Glomerular visceral epithelial cell (primary cell): ENCODE results near the gene UGT1A4.
"Not testable (repeated sequence)": the region's sequence is repeated elsewhere in the genome, so short reads cannot be mapped to it uniquely, and the experiment has no call there.

Experiments
- DNase-seq: peaks from one replicate; pipeline ENCODE4 v3.0.0-alpha.2; 2016; ENCODE audit errors: extremely low spot score

UGT1A4 gene

DNA sequence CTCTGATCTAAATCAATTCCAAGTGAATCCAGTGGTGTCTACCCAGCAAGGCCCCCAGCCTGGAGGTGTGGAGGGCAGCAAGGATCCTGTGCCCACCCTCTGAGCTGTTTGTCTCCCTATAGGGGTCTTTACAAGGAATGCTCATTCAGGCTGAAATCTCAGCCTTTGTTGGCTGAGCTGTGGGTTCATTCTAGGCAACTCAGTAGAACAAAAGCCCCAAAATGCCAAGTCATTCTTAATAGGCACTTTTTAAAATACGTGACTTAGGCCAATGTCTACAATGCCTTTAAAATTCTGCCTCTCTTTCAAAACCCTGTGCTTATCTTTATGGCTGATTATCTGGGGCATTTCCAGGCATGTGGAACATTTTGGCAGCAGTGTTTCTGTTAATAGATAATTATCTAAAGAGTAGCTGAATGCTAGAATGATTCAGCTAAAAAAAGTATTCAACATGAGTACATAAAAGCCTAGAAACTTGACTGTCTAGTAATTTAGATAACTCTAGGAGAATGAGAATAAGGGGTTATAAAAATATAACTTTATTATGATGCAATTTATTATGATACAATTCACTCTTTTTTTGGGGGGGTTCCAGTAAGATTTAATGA lies 18.4 kb upstream of the UGT1A4 start:
- DNase-seq = peak; percentile 86

DNA sequence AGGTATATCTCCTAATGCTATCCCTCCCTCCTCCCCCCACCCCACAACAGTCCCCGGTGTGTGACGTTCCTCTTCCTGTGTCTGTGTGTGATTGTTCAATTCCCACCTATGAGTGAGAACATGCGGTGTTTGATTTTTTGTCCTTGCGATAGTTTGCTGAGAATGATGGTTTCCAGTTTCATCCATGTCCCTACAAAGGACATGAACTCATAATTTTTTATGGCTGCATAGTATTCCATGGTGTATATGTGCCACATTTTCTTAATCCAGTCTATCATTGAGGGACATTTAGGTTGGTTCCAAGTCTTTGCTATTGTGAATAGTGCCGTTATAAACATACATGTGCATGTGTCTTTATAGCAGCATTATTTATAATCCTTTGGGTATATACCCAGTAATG lies 17.7 kb upstream of the UGT1A4 start:
- not testable (repeated sequence) for DNase-seq

DNA sequence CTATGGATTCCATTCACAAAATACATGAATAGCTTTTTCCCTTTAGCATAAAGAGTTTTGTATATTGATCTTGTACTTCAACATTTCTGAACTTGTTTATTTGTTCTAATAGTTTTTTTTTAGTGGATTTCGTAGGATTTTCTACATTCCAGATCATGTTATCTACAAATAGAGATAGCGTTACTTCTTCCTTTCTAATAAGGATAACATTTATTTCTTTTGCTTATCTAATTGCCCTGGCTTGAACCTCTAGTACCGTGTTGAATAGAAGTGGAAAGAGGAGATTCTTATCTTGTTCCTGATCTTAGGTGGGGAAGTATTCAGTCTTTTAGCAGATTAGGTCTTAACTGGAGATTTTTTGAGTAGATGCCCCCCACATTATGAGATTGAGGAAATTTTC lies 16.3 kb upstream of the UGT1A4 start:
- DNase-seq = no peak

DNA sequence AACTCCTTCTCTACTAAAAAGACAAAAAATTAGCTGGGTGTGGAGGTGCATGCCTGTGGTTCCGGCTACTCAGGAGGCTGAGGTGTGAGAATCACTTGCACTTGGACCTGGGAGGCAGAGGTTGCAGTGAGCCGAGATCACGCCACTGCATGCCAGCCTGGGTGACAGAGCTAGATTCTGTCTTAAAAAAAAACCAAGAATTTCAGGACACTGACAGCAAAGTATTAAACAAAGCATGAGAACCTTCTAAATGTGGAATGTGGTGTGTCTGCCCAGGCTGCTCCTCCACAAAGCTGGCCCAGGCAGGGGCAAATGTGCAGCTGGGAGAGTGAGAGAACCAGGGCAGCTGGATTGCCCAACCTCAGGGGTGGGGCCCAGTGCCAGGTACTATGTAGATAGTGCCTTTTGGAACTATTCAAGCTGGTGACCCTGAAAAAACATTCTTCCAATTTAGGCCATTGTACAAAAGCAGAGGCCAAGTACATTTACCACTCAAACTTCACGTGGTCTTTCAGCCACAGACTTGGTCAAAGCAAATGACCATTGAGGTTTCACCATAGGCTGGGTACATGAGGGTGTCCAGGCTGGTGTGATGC lies 12.5 kb upstream of the UGT1A4 start:
- DNase-seq = peak; percentile 82

DNA sequence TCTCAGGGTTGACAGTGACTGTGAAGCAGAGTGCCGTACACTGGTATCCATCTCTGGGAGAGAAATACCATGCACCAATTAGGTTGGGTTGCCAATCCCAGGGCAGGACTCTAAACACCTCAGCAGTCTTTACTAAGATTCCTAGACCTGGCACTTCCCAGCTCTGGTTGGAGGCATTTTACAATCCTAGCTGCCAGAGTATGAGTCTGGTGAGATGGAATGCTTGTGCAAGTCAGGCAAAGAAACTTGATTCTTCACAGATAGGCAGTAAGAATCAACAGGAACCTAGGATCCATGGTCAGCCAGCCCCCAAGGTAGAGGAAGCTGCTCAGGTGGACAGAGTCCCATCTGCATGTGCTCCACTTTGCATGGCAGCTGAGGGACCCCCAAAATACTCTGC lies 11.8 kb upstream of the UGT1A4 start:
- DNase-seq = peak; percentile 69

DNA sequence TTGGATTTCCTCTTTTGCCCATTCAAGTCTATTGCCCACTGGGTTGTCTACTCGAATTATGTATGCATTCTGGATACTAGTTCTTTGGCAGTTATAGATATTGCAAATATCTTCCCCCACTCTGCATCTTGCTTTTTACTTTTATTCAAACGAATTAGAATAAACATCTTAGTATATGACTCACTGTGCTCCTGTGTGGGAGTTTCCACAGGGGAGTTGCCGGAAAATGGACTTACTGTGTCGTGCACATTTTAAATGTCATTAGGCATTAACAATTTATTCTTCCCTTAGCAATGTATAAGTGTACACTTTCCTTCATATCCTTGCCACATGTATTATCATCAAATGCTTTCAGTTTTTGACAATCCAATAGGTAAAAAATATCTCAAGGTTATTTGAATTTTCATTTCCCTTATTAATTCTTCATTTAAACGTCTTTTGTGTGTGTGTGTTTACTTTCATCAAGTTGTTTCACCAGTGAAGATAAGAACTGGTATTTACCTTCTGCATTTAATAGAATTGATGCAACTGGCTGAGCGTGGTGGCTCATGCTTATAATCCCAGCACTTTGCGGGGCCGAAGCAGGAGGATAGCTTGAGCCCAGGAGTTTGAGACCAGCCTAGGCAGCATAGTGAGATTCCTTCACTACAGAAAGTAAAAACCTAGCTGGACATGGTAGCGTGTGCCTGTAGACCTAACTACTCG lies 10.4 kb upstream of the UGT1A4 start:
- peak; percentile 45 for DNase-seq

DNA sequence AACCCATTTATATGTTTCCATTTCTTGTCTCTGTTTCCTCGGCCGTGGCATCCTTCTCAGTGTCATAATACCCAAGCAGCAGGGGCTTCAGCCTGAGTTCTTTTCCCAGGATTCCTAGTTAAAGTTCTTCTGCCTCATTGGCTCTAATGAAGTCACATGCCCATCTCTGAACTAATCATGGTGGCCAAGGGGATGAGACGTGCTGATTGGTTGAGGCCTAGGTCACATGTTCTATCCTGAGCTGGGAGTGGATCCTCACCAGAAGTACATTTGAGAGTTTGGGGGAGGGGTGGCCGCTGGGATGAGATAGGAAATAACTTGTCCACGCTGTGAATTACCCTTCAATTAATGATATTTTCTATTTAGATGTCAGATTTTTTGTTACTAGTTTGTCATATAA lies 9.6 kb upstream of the UGT1A4 start:
- DNase-seq = no peak

DNA sequence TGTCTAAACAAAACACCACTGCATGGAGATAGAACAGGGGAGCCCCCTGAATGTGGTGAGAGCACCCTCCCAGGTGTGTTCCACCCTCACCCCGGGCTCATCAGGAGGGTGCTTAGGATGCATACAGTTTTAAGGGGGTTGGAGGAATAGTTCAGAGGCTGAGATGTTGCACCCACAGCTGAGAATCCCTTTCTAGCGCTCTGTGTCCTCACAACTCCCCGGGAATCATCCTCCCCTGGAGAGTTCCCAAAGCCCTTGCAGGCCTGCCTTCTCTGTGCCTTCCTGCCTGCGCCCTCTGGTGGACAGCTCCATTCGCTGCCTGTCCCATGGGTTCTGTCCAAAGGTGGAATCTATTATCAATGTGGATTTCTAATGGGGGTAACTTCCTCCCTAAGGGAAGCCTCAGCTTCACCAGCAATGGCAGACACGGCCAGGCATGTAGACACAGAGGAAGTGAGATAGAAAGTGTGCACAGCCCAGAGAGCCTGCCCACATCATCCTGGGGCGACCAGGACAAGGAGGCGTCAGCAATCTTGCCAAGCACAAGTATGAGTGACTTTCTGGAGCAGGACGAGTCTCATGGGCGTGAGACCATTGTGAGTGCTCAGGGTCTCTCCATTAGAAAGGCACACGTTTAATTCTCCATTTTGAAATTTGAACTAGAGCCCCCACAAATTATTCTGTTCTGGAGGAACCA lies 7.1 kb upstream of the UGT1A4 start:
- peak; percentile 88 for DNase-seq

DNA sequence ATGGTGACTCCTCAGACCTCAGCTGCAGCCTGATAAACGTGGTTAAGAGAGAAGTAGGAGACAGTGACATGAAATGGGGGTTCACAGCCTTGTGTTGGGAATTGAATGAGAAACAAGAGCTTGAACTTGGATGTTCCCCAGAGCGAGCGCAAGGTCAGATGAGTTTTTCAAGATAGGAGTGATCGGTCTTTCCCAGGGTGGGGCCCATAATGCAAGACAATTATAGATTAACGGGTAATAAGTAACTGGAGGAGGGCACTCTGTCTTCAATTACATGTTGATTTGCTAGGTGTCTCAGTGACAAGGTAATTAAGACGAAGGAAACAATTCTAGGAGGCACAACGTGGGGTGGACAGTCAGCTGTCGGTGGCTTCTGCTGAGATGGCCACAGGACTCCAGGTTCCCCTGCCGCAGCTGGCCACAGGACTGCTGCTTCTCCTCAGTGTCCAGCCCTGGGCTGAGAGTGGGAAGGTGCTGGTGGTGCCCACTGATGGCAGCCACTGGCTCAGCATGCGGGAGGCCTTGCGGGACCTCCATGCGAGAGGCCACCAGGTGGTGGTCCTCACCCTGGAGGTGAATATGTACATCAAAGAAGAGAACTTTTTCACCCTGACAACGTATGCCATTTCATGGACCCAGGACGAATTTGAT lies 5.8 kb upstream of the UGT1A4 start, which contains the start of gene UGT1A5:
Gene UGT1A5, plus strand, starts transcription at position 297 of the 651 bp plus-strand sequence. Its CDS starts 85 bp downstream, at position 382.
- DNase-seq = no peak

DNA sequence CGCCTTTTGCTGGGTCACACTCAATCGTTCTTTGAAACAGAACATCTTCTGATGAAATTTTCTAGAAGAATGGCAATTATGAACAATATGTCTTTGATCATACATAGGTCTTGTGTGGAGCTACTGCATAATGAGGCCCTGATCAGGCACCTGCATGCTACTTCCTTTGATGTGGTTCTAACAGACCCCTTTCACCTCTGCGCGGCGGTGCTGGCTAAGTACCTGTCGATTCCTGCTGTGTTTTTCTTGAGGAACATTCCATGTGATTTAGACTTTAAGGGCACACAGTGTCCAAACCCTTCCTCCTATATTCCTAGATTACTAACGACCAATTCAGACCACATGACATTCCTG lies 5.3 kb upstream of the UGT1A4 start:
- no peak for DNase-seq

DNA sequence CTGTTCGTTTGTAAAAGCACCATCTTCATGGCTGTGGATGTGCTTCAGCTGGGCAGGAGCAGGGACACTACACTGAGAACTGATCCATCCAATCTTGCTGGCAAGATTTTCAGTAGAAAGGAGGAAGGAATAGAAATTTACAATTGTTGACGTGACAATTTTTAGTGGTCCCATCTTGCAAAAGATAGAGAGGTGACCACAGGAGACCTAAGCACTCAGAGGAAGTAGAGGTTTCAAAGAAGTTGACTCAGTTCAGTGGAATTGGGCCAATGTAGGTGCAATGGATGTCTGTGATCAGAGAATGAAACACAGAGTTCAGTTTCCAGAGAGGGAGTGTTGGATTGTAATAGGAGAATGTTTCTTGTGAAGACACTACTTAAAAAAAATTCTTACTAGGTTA lies 4.4 kb upstream of the UGT1A4 start:
- DNase-seq = no peak

DNA sequence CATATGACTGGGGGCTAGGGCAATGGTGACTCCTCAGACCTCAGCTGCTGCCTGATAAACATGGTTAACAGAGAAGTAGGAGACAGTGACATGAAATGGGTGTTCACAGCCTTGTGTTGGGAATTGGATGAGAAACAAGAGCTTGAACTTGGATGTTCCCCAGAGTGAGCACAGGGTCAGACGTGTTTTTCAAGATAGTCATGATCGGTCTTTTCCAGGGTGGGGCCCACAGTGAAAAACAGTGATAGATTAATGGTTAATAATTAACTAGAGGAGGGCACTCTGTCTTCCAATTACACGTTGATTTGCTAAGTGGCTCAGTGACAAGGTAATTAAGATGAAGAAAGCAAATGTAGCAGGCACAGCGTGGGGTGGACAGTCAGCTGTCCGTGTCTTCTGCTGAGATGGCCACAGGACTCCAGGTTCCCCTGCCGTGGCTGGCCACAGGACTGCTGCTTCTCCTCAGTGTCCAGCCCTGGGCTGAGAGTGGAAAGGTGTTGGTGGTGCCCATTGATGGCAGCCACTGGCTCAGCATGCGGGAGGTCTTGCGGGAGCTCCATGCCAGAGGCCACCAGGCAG lies 10.3 kb downstream of the UGT1A4 start, which contains the start of gene UGT1A3:
Gene UGT1A3, plus strand, starts transcription at position 320 of the 579 bp plus-strand sequence. Its CDS starts 85 bp downstream, at position 405.
- DNase-seq = no peak

DNA sequence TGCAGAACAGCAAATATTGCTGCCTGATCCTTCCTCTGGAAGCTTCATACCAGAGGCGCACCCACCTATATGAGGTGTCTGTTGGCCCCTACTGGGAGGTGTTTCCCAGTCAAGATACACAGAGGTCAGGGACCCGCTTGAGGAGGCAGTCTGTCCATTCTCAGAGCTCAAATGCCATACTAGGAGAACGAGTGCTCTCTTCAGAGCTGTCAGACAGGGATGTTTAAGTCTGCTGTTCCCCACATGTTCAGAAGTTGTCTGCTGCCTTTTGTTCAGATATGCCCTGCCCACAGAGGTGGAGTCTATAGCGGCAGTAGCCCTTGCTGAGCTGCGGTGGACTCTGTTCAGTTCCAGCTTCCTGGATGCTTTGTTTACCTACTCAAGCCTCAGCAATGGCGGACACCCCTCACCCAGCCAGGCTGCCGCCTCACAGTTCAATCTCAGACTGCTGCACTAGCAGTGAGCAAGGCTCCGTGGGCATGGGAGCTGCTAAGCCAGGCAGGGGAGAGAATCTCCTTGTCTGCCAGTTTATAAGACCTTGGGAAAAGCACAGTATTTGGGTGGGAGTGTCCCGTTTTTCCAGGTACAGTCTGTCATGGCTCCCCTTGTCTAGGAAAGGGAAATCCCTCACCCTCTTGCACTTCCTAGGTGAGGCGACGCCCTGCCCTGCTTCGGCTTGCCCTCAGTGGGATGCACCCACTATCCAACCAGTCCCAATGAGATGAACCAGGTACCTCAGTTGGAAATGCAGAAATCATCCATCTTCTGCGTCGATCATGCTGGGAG lies 18.5 kb downstream of the UGT1A4 start:
- DNase-seq = not testable (repeated sequence)

DNA sequence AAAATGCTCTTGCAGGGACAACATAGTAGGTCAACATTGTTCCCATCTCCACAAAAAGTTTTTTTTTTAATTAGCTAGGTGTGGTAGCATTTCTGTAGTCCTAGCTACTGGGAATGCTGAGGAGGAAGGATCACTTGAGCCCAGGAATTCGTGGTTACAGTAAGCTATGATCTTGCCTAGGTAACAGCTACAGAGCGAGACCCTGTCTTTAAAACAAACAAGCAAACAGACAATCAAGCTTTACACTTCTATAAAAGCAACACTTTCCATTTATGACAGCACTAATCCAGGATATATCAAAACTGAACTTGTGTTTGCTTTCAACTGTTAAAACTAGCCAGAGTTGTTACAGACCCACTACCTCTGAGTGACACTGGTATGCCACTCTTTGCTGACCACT lies 22.3 kb downstream of the UGT1A4 start:
- DNase-seq = no peak

DNA sequence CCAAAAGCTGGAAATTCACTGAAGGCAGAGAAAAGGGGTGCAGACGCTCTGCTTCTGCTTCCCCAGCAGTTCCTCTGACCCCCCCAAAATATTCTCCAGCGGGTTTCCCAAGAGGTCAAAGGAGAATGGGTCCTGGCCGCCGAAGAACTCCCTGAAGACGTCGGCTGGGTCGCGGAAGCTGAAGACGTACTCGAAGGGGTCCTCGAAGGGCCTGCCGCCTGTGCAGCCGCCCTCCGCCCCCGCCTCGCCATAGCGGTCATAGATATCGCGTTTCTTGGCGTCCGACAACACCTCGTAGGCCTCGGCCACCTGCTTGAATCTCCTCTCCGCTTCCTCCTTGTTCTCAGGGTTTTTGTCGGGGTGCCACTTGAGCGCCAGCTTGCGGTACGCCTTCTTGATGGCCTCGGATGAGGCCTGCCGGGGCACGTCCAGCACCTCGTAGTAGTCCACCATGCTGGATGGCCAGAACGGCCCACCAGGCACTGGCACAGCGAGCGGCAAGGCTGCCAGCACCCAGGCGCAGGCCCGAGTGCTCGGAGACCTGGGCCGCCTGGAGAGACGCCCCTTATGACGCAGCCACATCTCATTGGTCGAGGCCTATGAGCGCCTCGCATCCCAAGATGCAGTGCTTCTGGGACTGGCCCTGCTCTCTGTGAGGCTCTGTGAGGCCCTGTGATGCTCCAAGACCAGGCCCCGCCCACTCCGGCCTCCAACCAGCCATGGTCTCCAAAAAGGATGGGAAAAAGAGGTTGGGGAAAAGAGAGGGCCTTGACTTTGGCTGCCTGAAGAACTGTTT lies 25.1 kb downstream of the UGT1A4 start:
- no peak for DNase-seq

DNA sequence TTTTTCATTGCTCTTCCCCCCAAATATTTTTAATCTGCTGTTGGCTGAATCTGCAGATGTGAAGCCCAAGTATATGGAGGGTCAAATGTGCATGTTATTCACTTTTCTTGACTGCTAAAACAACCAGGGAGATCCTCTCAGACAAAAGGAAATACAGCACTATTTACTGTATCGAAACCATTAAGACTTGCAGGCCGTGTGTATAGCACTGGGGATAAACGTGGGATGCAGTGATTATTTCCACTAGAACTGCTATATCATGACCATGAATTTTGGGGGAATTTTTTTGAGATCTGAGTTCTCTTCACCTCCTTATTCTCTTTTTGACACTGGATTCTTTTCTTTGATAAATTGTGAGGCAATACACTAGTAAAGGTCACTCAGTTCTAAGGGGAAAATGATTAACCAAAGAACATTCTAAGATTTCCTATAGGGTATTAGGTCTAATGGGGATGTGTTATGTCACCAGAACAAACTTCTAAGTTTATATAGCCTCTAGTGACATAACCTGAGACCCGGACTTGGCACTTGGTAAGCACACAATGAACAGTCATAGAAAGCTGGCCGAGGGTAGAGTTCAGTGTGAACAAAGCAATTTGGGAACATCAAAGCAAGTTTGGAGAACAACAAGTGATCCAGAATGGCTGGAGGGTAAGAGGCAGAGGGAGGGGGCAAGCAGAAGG lies 26.7 kb downstream of the UGT1A4 start:
- DNase-seq = no peak

DNA sequence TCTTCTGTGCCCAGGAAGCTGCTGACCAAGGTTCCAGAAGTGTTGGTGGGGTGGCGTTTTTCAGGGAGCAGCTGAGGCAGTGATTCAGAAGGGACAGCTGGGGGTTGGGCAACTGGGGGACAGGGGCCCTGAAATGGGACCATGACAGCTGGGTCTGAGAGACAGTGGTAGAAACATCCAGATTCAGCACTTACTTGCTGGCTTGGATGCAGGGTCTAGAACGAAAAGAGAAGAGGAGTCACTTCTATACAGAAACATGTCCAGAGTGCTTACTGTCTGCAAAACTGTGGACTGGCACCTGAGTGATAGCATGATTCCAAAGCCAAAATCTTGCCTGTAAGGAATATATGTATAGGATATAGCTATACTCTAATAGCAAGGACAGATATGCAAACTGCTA lies 27.3 kb downstream of the UGT1A4 start:
- not testable (repeated sequence) for DNase-seq

DNA sequence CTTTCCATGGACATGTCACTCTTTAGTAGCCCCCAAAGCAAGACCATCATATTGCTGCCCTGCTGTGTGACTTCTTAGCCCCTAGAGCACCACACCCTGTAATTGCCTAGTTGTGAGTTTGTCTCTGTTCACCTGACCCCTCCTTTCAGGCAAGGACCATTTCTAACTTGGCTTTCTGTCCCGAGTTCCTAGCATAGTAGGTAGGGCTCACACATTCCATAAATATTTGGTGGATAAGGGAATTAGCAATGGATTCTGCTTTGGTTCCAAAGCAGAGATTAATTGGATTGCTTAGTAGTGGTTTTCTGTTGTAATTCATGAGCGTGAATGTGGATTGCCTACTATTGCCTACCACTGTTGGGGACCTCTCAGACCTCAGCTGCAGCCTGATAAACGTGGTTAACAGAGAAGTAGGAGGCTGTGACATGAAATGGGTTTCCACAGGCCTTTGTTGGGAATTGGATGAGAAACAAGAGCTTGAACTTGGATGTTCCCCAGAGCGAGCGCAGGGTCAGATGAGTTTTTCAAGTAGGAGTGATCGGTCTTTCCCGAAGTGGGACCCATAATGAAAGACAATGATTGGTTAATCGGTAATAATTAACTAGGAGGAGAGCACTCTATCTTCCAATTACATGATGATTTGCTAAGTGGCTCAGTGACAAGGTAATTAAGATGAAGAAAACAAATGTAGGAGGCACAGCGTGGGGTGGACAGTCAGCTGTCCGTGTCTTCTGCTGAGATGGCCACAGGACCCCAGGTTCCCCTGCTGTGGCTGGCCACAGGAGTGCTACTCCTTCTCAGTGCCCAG lies 28.1 kb downstream of the UGT1A4 start:
- no peak for DNase-seq

DNA sequence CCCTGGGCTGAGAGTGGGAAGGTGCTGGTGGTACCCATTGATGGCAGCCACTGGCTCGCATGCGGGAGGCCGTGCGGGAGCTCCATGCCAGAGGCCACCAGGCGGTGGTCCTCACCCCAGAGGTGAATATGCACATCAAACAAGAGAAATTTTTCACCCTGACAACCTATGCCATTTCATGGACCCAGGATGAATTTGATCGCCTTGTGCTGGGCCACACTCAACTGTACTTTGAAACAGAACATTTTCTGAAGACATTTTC lies 28.7 kb downstream of the UGT1A4 start:
- DNase-seq = no peak
